Measurements from ENCODE around the gene DGKZ. TPM values are rescaled to one million over a fixed set of nuclear protein-coding genes. Genes with fewer than 3 reads are reported as not detected.

DGKZ gene
- total and polyA plus RNA-seq, 2 experiments from 2014 or later, result 45.1 to 170 TPM

DNA sequence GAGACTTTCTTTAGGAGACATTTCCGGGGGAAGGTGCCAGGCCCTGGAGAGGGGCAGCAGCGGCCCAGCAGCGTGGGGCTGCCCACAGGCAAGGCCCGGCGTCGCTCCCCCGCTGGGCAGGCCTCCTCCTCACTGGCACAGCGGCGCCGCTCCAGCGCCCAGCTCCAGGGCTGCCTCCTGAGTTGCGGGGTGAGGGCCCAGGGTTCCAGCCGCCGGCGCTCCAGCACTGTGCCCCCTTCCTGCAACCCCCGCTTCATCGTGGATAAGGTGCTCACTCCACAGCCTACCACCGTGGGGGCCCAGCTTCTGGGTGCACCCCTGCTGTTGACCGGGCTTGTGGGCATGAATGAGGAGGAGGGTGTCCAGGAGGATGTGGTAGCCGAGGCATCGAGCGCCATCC, 19.0 kb downstream of the DGKZ start:
- H3K9me3 Mint-ChIP-seq, result no peaks in the 10 kb centered on the region
- Histone ChIP-seq H4K20me1 (replicated peaks; ENCODE audit: insufficient read depth) (peaks cover 10% of the 10 kb centered on the region; the same call in 1 of the 2 replicates), H3K36me3 (ENCODE audit: insufficient read depth) (no peaks in the 10 kb centered on the region; the same call in 1 of the 2 replicates), H3K4me1 (ENCODE audit: insufficient read depth) (peaks cover 9% of the 10 kb centered on the region), H3K9me2 (ENCODE audit: insufficient read depth) (no peaks in the 10 kb centered on the region), H3F3A (replicated peaks; ENCODE audit: low read depth) (peaks cover 22% of the 10 kb centered on the region; the same call in 1 of the 2 replicates), H3K4me3 (no peak overlapping the region), H2AFZ (no peak overlapping the region), H3K27ac (ENCODE audit: low read depth) (no peak overlapping the region), H3K27me3 (ENCODE audit: insufficient read depth) (no peaks in the 10 kb centered on the region), H3K4me2 (no peak overlapping the region), H3K79me2 (replicated peaks; ENCODE audit: insufficient read depth) (peaks cover 15% of the 10 kb centered on the region)
- peaks cover 27% of the 10 kb centered on the region for H3K36me3 Mint-ChIP-seq (ENCODE audit: low read depth)
- no peak overlapping the region for H3K27ac Mint-ChIP-seq
- no peak overlapping the region for H3K4me3 Mint-ChIP-seq
- peaks cover 51% of the 10 kb centered on the region for H3K4me1 Mint-ChIP-seq
- DNase-seq (ENCODE audit: low spot score) (no peak), ATAC-seq (no peak)
- peaks cover 9% of the 10 kb centered on the region for H3K27me3 Mint-ChIP-seq (ENCODE audit: insufficient read depth, low read depth, poor library complexity)
- TF ChIP-seq JUNB (IDR thresholded peaks at IDR 0.05; ENCODE audit: unreplicated experiment) (no peak), ZNF331 (CRISPR knock-in tag; IDR thresholded peaks at IDR 0.05; ENCODE audit: low read depth) (no peak), EZH2phosphoT487 (IDR thresholded peaks at IDR 0.05; ENCODE audit: unreplicated experiment) (no peak), EZH2 (IDR thresholded peaks at IDR 0.05; ENCODE audit: low read depth, unreplicated experiment) (no peak), ZNF114 (CRISPR knock-in tag; IDR thresholded peaks at IDR 0.05) (no peak), CREB1 (CRISPR knock-in tag; IDR thresholded peaks at IDR 0.05; ENCODE audit: low read depth) (no peak), NANOG (IDR thresholded peaks at IDR 0.05; ENCODE audit: borderline replicate concordance) (no peak), POLR2AphosphoS5 (IDR thresholded peaks at IDR 0.05; ENCODE audit: low read depth) (no peak), STAT1 (IDR thresholded peaks at IDR 0.05; ENCODE audit: unreplicated experiment) (no peak)
- TF ChIP-seq, protein P1, sequence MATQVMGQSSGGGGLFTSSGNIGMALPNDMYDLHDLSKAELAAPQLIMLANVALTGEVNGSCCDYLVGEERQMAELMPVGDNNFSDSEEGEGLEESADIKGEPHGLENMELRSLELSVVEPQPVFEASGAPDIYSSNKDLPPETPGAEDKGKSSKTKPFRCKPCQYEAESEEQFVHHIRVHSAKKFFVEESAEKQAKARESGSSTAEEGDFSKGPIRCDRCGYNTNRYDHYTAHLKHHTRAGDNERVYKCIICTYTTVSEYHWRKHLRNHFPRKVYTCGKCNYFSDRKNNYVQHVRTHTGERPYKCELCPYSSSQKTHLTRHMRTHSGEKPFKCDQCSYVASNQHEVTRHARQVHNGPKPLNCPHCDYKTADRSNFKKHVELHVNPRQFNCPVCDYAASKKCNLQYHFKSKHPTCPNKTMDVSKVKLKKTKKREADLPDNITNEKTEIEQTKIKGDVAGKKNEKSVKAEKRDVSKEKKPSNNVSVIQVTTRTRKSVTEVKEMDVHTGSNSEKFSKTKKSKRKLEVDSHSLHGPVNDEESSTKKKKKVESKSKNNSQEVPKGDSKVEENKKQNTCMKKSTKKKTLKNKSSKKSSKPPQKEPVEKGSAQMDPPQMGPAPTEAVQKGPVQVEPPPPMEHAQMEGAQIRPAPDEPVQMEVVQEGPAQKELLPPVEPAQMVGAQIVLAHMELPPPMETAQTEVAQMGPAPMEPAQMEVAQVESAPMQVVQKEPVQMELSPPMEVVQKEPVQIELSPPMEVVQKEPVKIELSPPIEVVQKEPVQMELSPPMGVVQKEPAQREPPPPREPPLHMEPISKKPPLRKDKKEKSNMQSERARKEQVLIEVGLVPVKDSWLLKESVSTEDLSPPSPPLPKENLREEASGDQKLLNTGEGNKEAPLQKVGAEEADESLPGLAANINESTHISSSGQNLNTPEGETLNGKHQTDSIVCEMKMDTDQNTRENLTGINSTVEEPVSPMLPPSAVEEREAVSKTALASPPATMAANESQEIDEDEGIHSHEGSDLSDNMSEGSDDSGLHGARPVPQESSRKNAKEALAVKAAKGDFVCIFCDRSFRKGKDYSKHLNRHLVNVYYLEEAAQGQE (IDR thresholded peaks at IDR 0.05; ENCODE audit: unreplicated experiment), result no peak
- TF ChIP-seq, protein P2, sequence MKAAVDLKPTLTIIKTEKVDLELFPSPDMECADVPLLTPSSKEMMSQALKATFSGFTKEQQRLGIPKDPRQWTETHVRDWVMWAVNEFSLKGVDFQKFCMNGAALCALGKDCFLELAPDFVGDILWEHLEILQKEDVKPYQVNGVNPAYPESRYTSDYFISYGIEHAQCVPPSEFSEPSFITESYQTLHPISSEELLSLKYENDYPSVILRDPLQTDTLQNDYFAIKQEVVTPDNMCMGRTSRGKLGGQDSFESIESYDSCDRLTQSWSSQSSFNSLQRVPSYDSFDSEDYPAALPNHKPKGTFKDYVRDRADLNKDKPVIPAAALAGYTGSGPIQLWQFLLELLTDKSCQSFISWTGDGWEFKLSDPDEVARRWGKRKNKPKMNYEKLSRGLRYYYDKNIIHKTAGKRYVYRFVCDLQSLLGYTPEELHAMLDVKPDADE (IDR thresholded peaks at IDR 0.05), result no peak
- TF ChIP-seq, protein P3, sequence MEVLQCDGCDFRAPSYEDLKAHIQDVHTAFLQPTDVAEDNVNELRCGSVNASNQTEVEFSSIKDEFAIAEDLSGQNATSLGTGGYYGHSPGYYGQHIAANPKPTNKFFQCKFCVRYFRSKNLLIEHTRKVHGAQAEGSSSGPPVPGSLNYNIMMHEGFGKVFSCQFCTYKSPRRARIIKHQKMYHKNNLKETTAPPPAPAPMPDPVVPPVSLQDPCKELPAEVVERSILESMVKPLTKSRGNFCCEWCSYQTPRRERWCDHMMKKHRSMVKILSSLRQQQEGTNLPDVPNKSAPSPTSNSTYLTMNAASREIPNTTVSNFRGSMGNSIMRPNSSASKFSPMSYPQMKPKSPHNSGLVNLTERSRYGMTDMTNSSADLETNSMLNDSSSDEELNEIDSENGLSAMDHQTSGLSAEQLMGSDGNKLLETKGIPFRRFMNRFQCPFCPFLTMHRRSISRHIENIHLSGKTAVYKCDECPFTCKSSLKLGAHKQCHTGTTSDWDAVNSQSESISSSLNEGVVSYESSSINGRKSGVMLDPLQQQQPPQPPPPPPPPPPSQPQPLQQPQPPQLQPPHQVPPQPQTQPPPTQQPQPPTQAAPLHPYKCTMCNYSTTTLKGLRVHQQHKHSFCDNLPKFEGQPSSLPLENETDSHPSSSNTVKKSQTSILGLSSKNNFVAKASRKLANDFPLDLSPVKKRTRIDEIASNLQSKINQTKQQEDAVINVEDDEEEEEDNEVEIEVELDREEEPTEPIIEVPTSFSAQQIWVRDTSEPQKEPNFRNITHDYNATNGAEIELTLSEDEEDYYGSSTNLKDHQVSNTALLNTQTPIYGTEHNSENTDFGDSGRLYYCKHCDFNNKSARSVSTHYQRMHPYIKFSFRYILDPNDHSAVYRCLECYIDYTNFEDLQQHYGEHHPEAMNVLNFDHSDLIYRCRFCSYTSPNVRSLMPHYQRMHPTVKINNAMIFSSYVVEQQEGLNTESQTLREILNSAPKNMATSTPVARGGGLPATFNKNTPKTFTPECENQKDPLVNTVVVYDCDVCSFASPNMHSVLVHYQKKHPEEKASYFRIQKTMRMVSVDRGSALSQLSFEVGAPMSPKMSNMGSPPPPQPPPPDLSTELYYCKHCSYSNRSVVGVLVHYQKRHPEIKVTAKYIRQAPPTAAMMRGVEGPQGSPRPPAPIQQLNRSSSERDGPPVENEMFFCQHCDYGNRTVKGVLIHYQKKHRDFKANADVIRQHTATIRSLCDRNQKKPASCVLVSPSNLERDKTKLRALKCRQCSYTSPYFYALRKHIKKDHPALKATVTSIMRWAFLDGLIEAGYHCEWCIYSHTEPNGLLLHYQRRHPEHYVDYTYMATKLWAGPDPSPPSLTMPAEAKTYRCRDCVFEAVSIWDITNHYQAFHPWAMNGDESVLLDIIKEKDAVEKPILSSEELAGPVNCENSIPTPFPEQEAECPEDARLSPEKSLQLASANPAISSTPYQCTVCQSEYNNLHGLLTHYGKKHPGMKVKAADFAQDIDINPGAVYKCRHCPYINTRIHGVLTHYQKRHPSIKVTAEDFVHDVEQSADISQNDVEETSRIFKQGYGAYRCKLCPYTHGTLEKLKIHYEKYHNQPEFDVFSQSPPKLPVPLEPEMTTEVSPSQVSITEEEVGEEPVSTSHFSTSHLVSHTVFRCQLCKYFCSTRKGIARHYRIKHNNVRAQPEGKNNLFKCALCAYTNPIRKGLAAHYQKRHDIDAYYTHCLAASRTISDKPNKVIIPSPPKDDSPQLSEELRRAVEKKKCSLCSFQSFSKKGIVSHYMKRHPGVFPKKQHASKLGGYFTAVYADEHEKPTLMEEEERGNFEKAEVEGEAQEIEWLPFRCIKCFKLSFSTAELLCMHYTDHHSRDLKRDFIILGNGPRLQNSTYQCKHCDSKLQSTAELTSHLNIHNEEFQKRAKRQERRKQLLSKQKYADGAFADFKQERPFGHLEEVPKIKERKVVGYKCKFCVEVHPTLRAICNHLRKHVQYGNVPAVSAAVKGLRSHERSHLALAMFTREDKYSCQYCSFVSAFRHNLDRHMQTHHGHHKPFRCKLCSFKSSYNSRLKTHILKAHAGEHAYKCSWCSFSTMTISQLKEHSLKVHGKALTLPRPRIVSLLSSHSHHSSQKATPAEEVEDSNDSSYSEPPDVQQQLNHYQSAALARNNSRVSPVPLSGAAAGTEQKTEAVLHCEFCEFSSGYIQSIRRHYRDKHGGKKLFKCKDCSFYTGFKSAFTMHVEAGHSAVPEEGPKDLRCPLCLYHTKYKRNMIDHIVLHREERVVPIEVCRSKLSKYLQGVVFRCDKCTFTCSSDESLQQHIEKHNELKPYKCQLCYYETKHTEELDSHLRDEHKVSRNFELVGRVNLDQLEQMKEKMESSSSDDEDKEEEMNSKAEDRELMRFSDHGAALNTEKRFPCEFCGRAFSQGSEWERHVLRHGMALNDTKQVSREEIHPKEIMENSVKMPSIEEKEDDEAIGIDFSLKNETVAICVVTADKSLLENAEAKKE (CRISPR knock-in tag; IDR thresholded peaks at IDR 0.05), result no peak
- TF ChIP-seq, protein P4, sequence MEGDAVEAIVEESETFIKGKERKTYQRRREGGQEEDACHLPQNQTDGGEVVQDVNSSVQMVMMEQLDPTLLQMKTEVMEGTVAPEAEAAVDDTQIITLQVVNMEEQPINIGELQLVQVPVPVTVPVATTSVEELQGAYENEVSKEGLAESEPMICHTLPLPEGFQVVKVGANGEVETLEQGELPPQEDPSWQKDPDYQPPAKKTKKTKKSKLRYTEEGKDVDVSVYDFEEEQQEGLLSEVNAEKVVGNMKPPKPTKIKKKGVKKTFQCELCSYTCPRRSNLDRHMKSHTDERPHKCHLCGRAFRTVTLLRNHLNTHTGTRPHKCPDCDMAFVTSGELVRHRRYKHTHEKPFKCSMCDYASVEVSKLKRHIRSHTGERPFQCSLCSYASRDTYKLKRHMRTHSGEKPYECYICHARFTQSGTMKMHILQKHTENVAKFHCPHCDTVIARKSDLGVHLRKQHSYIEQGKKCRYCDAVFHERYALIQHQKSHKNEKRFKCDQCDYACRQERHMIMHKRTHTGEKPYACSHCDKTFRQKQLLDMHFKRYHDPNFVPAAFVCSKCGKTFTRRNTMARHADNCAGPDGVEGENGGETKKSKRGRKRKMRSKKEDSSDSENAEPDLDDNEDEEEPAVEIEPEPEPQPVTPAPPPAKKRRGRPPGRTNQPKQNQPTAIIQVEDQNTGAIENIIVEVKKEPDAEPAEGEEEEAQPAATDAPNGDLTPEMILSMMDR (conservative IDR thresholded peaks at IDR 0.05; ENCODE audit: low read depth in 2 of 2), result no peak

All from GM23338 (cell line).